Vagina (tissue), 2 donors: ENCODE data around the gene C1QTNF3. TPM values are rescaled to one million over a fixed set of nuclear protein-coding genes. Genes with fewer than 3 reads are reported as not detected.

Experiments used
- DNase-seq, 2 donors: peaks; one replicate each; pipeline ENCODE4 v3.0.0-alpha.2; 2017; ENCODE audit errors: extremely low spot score in 2 of 2
- H3K27ac ChIP-seq: fragments of 200-600 bp; sonication (generic); one replicate; pipeline ENCODE4 v1.5.1; 2019
- H3K27me3 ChIP-seq: fragments of 200-600 bp; sonication (generic); one replicate; pipeline ENCODE4 v1.5.1; 2019
- H3K36me3 ChIP-seq, 2 donors: fragments of 200-600 bp; sonication (generic); one replicate each; pipeline ENCODE4 v1.5.1; 2017 to 2019
- H3K4me1 ChIP-seq: fragments of 200-600 bp; sonication (generic); one replicate; pipeline ENCODE4 v1.5.1; 2019
- H3K4me3 ChIP-seq, 2 donors: fragments of 200-600 bp; sonication (generic); 1 replicate in 1 of 2; 2 replicates in 1 of 2; pipeline ENCODE4 v1.5.1; 2016 to 2019
- H3K9me3 ChIP-seq: fragments of 200-600 bp; sonication (generic); one replicate; pipeline ENCODE4 v1.5.1; 2019
- CTCF ChIP-seq, 3 experiments: fragments of 450-650 bp in 2 of 3; fragments of 200-600 bp in 1 of 3; sonication (generic) in 1 of 3; IDR thresholded peaks; one replicate each; pipeline ENCODE4 v1.5.1; 2017 to 2019; ENCODE audit warnings: antibody characterized with exemption in 3 of 3, mild to moderate bottlenecking in 2 of 3, moderate library complexity in 2 of 3
- POLR2A ChIP-seq, 2 donors: fragments of 450-650 bp; IDR thresholded peaks; one replicate each; pipeline ENCODE4 v1.6.1; 2017; ENCODE audit warnings: antibody characterized with exemption in 2 of 2, mild to moderate bottlenecking in 2 of 2, moderate library complexity in 2 of 2
- POLR2AphosphoS5 ChIP-seq, 2 donors: sonication (generic); formaldehyde crosslinking; IDR thresholded peaks; one replicate each; pipeline ENCODE4 v1.9.0; 2017; ENCODE audit warnings: antibody characterized with exemption in 2 of 2, mild to moderate bottlenecking in 2 of 2, low read depth in 1 of 2; ENCODE audit not compliant: insufficient read depth in 1 of 2
- intact Hi-C: fragments of 100-400 bp; cut with DNase I; formaldehyde crosslinking; loops from one replicate; pipeline ENCODE4 v1.15.1; 2023
- total RNA-seq: library from RNA; depleted of rRNA; stranded (reverse); fragments of >200 nt; gene quantifications from one replicate; pipeline ENCODE4 v1.2.3, GENCODE V29; 2016

The C1QTNF3 gene
- total RNA-seq, 1 donor from 2014 or later, result 7.1 TPM

- Histone ChIP-seq H3K36me3 (no peaks in the 10 kb centered on the region), H3K4me1 (peaks cover 30% of the 10 kb centered on the region), H3K27me3 (no peaks in the 10 kb centered on the region), H3K4me3 (no peak overlapping the region), H3K9me3 (no peaks in the 10 kb centered on the region), H3K27ac (peak overlapping the region; percentile 7)
- DNase-seq, result no peak
- no peak for TF ChIP-seq CTCF (IDR thresholded peaks at IDR 0.05)
- TF ChIP-seq POLR2AphosphoS5 (IDR thresholded peaks at IDR 0.05; ENCODE audit: insufficient read depth in 1 of 2, low read depth in 1 of 2), result peak in 1 of 2 donors; percentile 57
- no peak for TF ChIP-seq POLR2A (IDR thresholded peaks at IDR 0.05)
- intact Hi-C loops, result no loop called here
These were observed 10.1 kb upstream of the C1QTNF3 start for GRCh38 chr5:34053133-34053532.

GRCh38 chr5:34051374-34051980 is 8.5 kb upstream of the C1QTNF3 start:
- Histone ChIP-seq H3K27ac (no peak overlapping the region), H3K27me3 (no peaks in the 10 kb centered on the region), H3K9me3 (no peaks in the 10 kb centered on the region), H3K36me3 (no peaks in the 10 kb centered on the region), H3K4me3 (no peak overlapping the region), H3K4me1 (peaks cover 30% of the 10 kb centered on the region)
- intact Hi-C loops, result no loop called here
- TF ChIP-seq POLR2AphosphoS5 (IDR thresholded peaks at IDR 0.05; ENCODE audit: insufficient read depth in 1 of 2, low read depth in 1 of 2), result no peak
- TF ChIP-seq POLR2A (IDR thresholded peaks at IDR 0.05), result no peak
- TF ChIP-seq CTCF (IDR thresholded peaks at IDR 0.05), result no peak
- no peak for DNase-seq

GRCh38 chr5:34047774-34048572 is 5.0 kb upstream of the C1QTNF3 start:
- no peak for DNase-seq
- intact Hi-C loops, result no loop called here
- TF ChIP-seq POLR2AphosphoS5 (IDR thresholded peaks at IDR 0.05; ENCODE audit: insufficient read depth in 1 of 2, low read depth in 1 of 2) (no peak), CTCF (IDR thresholded peaks at IDR 0.05) (no peak), POLR2A (IDR thresholded peaks at IDR 0.05) (no peak)

GRCh38 chr5:34047143-34047542 is 4.1 kb upstream of the C1QTNF3 start:
- H3K4me1 ChIP-seq, result peaks cover 24% of the 10 kb centered on the region
- H3K4me3 ChIP-seq, result no peak overlapping the region
- intact Hi-C loops, result no loop called here
- H3K9me3 ChIP-seq, result no peaks in the 10 kb centered on the region
- H3K36me3 ChIP-seq, result no peaks in the 10 kb centered on the region
- H3K27ac ChIP-seq, result no peak overlapping the region
- DNase-seq, result no peak
- TF ChIP-seq CTCF (IDR thresholded peaks at IDR 0.05) (no peak), POLR2A (IDR thresholded peaks at IDR 0.05) (no peak), POLR2AphosphoS5 (IDR thresholded peaks at IDR 0.05; ENCODE audit: insufficient read depth in 1 of 2, low read depth in 1 of 2) (no peak)
- H3K27me3 ChIP-seq, result no peaks in the 10 kb centered on the region

More at GRCh38 chr5:34047774-34048572, 5.0 kb upstream of the C1QTNF3 start:
- H3K27me3 ChIP-seq, result no peaks in the 10 kb centered on the region
- H3K4me1 ChIP-seq, result peaks cover 22% of the 10 kb centered on the region
- no peaks in the 10 kb centered on the region for H3K36me3 ChIP-seq
- H3K27ac ChIP-seq, result no peak overlapping the region
- no peaks in the 10 kb centered on the region for H3K9me3 ChIP-seq
- H3K4me3 ChIP-seq, result no peak overlapping the region

GRCh38 chr5:34045996-34046395 is 3.0 kb upstream of the C1QTNF3 start:
- Histone ChIP-seq H3K4me1 (peaks cover 18% of the 10 kb centered on the region), H3K9me3 (no peaks in the 10 kb centered on the region), H3K36me3 (no peaks in the 10 kb centered on the region), H3K4me3 (no peak overlapping the region), H3K27me3 (no peaks in the 10 kb centered on the region), H3K27ac (no peak overlapping the region)
- no peak for DNase-seq
- no peak for TF ChIP-seq CTCF (IDR thresholded peaks at IDR 0.05)
- TF ChIP-seq POLR2A (IDR thresholded peaks at IDR 0.05), result no peak
- TF ChIP-seq POLR2AphosphoS5 (IDR thresholded peaks at IDR 0.05; ENCODE audit: insufficient read depth in 1 of 2, low read depth in 1 of 2), result no peak
- intact Hi-C loops, result no loop called here
